HG02943 (cell line): ENCODE data around the gene SLC24A5.

Source experiments
- ATAC-seq: cut with Tn5 transposase; IDR thresholded peaks from one replicate; pipeline ENCODE4 v1.9.1; 2021; ENCODE audit warnings: mild to moderate bottlenecking, low read depth, moderate library complexity; ENCODE audit not compliant: unreplicated experiment

SLC24A5 gene

GRCh38 chr15:48109856-48110531 lies 10.8 kb upstream of the SLC24A5 start:
- no peak for ATAC-seq

GRCh38 chr15:48112242-48112641 lies 8.5 kb upstream of the SLC24A5 start:
- ATAC-seq: no peak

- ATAC-seq: no peak
These were observed 1.5 kb upstream of the SLC24A5 start for GRCh38 chr15:48119277-48119676.

GRCh38 chr15:48121849-48122248 lies 1.1 kb downstream of the SLC24A5 start:
- no peak for ATAC-seq

DNA sequence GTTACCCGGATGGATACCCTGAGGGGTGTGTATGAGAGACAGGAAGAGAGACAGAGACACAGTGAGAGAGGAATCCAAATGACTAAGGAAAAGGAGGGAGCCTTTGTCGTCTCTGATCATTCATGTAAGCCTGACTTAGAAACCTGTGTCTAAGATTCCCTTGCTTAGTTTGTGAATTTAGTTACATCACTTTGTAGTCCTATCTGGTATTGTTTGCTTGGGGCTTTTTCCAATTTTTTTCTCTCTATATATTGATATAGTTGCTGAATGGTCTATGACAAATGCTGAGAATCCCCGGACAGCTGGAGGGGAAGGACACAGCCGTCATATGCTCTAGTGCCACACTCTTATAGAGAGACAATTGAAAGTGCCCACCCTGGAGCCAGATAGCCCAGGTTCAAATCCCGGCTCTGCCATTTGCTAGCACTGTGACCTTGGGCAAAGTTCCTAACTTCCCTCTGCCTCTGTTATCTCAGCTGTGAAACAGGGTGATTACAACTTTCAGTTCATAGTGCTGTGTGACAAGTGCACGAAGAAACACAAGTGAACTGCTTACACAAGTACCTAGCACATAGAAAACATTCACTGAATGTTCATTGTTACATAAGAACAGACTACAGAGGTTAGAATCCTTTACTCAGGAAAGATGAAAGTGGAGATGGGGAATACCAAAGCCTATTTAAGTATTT lies 6.0 kb downstream of the SLC24A5 start:
- ATAC-seq: no peak

DNA sequence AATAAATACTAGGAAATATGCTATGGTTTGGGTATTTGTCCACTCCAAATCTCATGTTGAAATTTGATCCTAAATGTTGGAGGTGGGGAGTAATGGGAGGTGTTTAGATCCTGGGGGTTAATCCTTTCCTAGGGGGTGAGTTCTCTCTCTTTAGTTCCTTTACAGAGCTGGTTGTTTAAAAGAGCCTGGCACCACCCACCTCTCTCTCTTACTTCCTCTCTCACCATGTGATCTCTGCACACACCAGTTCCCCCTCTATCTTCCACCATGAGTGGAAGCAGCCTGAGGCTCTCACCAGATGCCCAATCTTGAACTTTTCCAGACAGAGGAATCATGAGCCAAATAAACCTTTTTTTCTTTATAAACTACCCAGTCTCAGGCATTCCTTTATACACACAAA lies 10.5 kb downstream of the SLC24A5 start:
- no peak for ATAC-seq

DNA sequence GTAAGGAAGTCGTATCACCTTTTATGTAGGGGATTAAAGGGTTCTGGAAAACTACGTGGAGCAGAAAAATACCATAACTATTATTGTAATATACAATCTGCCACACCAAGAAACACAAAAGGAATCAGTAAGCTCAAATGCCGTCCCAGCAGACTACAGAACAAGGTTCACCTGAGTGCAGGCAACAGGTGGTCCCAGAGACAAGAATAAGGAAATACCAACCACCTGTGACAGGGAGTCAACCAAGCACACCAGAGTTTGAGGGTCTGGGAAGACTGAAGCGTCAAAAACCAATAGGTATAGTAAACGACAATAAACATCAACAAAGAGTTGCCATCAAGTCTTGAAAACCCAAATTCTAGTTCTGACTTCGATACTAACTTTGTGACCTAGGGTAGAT lies 12.1 kb downstream of the SLC24A5 start:
- no peak for ATAC-seq

DNA sequence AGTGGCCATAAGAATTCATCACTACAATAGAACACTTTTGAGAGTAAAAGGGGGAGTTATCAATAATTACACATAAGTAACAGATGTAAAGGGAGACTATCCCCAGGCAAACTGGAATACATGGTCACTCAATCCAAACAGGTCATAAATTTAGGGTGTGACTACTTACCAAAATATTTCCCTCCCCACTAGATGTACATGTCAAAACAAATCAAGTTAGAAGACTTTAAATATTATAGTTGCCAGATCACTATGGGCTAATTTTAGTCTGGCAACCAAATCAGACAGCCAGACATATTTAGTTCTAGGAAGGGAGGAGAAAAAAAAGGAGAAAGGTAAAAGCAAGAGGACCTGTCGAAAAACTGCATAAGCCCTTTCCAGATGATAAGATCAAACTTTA lies 23.1 kb downstream of the SLC24A5 start:
- ATAC-seq: no peak

GRCh38 chr15:48144889-48145288 lies 24.1 kb downstream of the SLC24A5 start:
- no peak for ATAC-seq

GRCh38 chr15:48145923-48146322 lies 25.1 kb downstream of the SLC24A5 start:
- no peak for ATAC-seq

- no peak for ATAC-seq
These were observed 26.6 kb downstream of the SLC24A5 start for GRCh38 chr15:48147358-48147757.

DNA sequence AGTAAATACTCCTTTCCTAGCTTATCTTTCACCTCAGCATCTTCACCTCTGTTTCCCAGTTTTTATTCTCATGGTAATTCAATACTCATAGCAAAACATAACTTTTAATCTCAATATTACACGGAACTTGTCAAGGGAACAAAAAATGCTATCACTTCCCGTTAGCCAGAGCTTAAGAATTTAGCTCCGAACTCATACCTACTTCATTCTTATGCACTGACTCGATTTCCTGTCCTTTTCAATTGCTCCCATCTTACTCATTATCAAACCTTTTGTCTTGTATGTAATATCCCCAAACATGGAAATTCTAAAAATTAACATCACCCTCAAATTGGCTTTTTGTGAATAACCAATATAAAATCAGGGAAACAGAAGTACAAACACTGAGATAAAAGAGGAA lies 29.1 kb downstream of the SLC24A5 start:
- ATAC-seq: no peak

GRCh38 chr15:48153526-48153925 lies 32.7 kb downstream of the SLC24A5 start:
- ATAC-seq: no peak

GRCh38 chr15:48168616-48169015 lies 47.8 kb downstream of the SLC24A5 start:
- ATAC-seq: no peak

DNA sequence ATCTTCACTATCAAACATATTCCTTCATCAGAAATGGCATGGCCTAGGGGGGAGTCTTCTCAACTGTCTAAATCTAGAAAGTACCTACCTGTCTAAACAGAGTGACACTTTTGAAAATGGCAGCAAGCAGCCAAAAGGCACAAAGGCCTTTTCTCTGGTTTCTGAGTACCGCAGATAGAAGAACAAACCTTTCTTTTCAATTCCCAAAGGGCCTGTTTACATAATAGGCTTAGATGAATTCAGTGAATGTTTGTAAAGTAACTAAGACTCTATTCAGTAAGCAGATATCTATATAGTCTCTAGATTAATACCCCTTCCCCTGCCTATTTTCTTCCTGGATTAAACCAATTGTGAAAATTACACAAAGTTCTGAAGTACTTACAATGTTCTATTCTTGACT lies 50.2 kb downstream of the SLC24A5 start:
- ATAC-seq: no peak

DNA sequence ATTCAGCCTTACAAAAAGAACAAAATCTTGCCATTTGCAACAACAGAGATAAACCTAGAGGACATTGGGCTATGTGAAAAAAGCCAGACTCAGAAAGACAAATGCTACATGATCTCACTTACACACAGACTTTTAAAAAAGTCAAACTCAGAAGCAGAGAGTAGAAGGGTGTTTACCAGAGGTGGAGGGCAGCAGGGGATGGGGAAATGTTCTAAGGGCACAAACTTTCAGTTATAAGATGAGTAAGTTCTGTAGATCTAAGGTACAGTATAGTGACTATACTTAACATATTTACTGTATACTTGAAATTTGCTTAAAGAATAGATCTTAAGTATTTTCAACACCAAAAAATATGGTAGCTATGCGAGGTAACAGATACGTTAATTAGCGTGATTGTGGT lies 54.3 kb downstream of the SLC24A5 start:
- ATAC-seq: no peak

DNA sequence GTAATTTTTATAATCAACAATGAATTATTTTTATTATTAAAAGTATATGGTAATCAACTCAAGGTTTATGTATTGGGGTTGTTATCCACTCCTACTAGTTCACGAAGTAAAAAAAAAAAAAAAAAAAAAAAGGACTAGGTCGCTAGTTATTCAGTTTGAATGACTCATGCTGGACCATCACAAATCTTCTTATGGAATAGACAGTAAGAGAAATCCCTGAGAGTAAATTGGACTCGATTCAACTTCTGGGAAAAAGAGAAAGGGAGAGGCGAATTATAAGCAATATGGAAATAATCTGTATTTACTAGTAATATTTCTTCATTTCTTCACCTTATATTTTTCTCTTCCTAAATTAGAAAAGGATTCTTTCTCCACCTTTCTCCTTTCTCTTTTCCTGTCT lies 55.3 kb downstream of the SLC24A5 start:
- no peak for ATAC-seq

- ATAC-seq: peak; percentile 47
These were observed 56.2 kb downstream of the SLC24A5 start for GRCh38 chr15:48176957-48177356.

DNA sequence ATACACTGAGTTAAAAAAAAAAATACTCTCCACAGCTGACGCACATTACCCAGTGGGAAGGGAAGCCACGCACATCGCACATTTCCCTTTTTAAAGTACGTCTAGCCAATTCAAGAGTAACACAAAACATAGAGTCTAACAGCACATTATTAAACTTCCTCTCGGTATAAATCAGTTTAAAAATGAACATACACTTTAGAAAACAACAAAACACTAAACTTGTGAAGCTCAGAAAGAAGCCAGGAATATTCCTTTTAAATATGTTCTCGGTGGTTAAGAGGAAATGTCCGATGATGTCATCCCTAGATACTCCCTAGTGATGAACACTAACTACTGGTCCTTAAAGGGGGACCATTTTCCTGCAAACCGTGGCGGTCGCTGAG lies 56.6 kb downstream of the SLC24A5 start:
- ATAC-seq: peak; percentile 57

DNA sequence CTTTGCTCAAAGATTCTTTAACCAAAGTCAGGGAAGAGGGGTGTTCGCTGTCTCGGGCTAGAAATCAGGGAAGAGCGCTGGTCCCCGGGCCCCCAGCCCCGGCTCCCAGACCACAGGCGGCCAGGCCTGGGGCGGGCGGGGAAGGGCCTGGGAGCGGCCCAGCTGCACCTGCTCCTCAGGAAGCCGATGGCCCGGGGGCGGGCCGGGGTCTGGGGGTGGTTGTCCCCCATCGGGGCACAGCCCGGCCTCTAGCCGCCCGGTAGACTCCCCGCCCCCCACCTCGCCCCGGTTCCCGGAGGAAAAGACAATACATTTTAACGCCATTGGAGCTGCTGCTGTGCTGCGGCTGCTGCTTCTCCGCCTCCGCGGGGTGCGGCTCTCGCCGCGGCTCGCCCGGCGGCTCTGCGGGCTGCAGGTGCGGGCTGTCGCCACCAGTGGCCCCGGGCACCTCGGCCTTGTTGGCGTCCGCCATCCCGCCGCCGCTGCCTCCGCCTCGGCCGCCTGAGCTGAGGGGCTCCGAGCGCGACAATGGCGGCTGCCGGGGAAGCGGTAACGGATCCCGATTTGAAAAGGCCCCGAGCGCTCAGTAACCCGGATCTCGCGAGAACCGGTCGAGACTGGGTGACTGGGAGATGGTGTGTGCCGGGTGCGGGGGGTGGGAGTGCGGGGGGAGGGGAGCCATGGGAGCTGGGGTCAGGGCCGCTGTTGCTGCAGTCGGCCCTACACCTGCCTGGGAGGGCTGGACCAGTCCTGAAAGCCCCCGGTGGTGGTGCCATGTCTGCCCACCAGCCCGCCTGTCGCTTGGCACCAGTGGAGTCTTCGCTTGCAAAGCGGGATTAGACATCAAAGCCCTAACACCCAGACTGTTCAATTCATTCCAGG lies 57.2 kb downstream of the SLC24A5 start, which contains the start of gene MYEF2:
TSS of gene MYEF2 (minus strand) at position 530 of the 882 bp plus-strand sequence. CDS start at position 472, 58 bp downstream.
- ATAC-seq: peak; percentile 63

- ATAC-seq: no peak
These were observed 57.8 kb downstream of the SLC24A5 start for GRCh38 chr15:48178648-48178931.
